HepG2 (cell line): ENCODE data around the gene DPYD. TPM values are rescaled to one million over a fixed set of nuclear protein-coding genes. Genes with fewer than 3 reads are reported as not detected.

Experiments used
- ATAC-seq: fragments of 200-7000 bp; cut with Tn5 transposase; 3 replicates; pipeline ENCODE4 v1.9.1; 2020; ENCODE audit warnings: mild to moderate bottlenecking, moderate library complexity
- BruUV-seq: library from RNA; stranded (reverse); fragments of 400-500 nt; replicated peaks from 2 replicates; lab custom pipeline; 2021; lab: Mats Ljungman, UMichigan
- CTCF ChIA-PET: fragments of 300-600 bp; formaldehyde crosslinking; extraction: SDS; loops from one replicate; lab custom pipeline; 2021; ENCODE audit warnings: low total read pairs, inconsistent platforms, low intra/inter-chr PET ratio; lab: Yijun Ruan, JAX
- POLR2A ChIA-PET: fragments of 350-600 bp; sonication (Branson Sonifier 250); formaldehyde crosslinking; loops from one replicate; lab custom pipeline; 2020; ENCODE audit warnings: antibody characterized with exemption, inconsistent platforms; lab: Yijun Ruan, JAX
- DNase-seq: peaks from one replicate; pipeline ENCODE4 v3.0.0-alpha.2; 2015; ENCODE audit warnings: low spot score
- FAIRE-seq: peaks from 3 replicates; lab custom pipeline; 2011; peaks lifted over from hg19 to GRCh38; lab: Jason Lieb, UNC
- H2AFZ ChIP-seq: one replicate; pipeline ENCODE4 v1.6.1; 2011; ENCODE audit warnings: low read length, inconsistent platforms
- H3K27ac ChIP-seq: fragments of 300-600 bp; 3 replicates; pipeline ENCODE4 v1.8.0; 2011; ENCODE audit warnings: mixed run types, mild to moderate bottlenecking, mixed read lengths, low read length, inconsistent platforms; ENCODE audit not compliant: insufficient read depth; ENCODE audit errors: extremely low read length
- H3K27me3 ChIP-seq, 2 experiments: fragments of 200-600 bp in 1 of 2; 2 replicates in 1 of 2; 3 replicates in 1 of 2; pipeline versions ENCODE4 v1.6.0 to v1.8.0; 2011; ENCODE audit warnings: low read length in 2 of 2, mild to moderate bottlenecking in 2 of 2, moderate library complexity in 2 of 2, inconsistent platforms in 1 of 2; ENCODE audit not compliant: insufficient read depth in 2 of 2, control insufficient read depth in 1 of 2
- H3K36me3 ChIP-seq, 2 experiments: fragments of 200-600 bp in 1 of 2; replicated peaks in 1 of 2; 2 replicates in 1 of 2; 3 replicates in 1 of 2; pipeline versions ENCODE4 v1.5.1 to v1.8.0; 2011; ENCODE audit warnings: low read length in 2 of 2, inconsistent platforms in 1 of 2; ENCODE audit not compliant: insufficient read depth in 2 of 2, control insufficient read depth in 1 of 2
- H3K4me1 ChIP-seq: 2 replicates; pipeline ENCODE4 v1.5.1; 2012; ENCODE audit warnings: low read length, inconsistent platforms; ENCODE audit not compliant: insufficient read depth
- H3K4me2 ChIP-seq: 2 replicates; pipeline ENCODE4 v1.6.0; 2011; ENCODE audit warnings: low read depth, low read length, inconsistent platforms
- H3K4me3 ChIP-seq, 3 experiments: fragments of 200-600 bp in 1 of 3; sonication (generic), shearing (Covaris generic) in 1 of 3; replicated peaks in 1 of 3; 2 replicates each; pipeline ENCODE4 v1.5.1; 2011 to 2016; ENCODE audit warnings: low read length in 3 of 3, inconsistent platforms in 2 of 3, low read depth in 2 of 3, mild to moderate bottlenecking in 2 of 3, control low read depth in 1 of 3, mixed read lengths in 1 of 3; ENCODE audit not compliant: insufficient read depth in 1 of 3
- H3K79me2 ChIP-seq: one replicate; pipeline ENCODE4 v1.6.1; 2011; ENCODE audit warnings: low read length, inconsistent platforms; ENCODE audit not compliant: insufficient read depth
- H3K9ac ChIP-seq: 2 replicates; pipeline ENCODE4 v1.6.0; 2011; ENCODE audit warnings: mild to moderate bottlenecking, low read depth, low read length, inconsistent platforms; ENCODE audit not compliant: insufficient read depth
- H3K9me3 ChIP-seq: 2 replicates; pipeline ENCODE4 v1.5.1; 2012; ENCODE audit warnings: mild to moderate bottlenecking, low read length
- H4K20me1 ChIP-seq: 2 replicates; pipeline ENCODE4 v1.6.0; 2011; ENCODE audit warnings: inconsistent platforms, mild to moderate bottlenecking, low read length, moderate library complexity; ENCODE audit not compliant: insufficient read depth
- HMG20B ChIP-seq: conservative IDR thresholded peaks from 2 replicates; pipeline ENCODE4 v1.6.1; 2016; ENCODE audit warnings: missing genetic modification reagents, missing compliant biosample characterization
- HNRNPLL ChIP-seq: fragments of 200-400 bp; formaldehyde crosslinking; IDR thresholded peaks from 2 replicates; pipeline ENCODE4 v1.6.1; 2017; ENCODE audit warnings: mild to moderate bottlenecking, low read depth, low read length; ENCODE audit not compliant: poor library complexity, severe bottlenecking
- NFIB ChIP-seq: sonication (generic); formaldehyde crosslinking; IDR thresholded peaks from 2 replicates; pipeline ENCODE4 v1.9.0; 2021; ENCODE audit warnings: missing genetic modification reagents, mild to moderate bottlenecking, borderline replicate concordance
- SYNCRIP ChIP-seq: fragments of 200-400 bp; formaldehyde crosslinking; IDR thresholded peaks from 2 replicates; pipeline ENCODE4 v1.6.1; 2018; ENCODE audit warnings: mild to moderate bottlenecking, low read depth, low read length; ENCODE audit not compliant: insufficient read depth
- ZSCAN22 ChIP-seq: sonication (generic); formaldehyde crosslinking; IDR thresholded peaks from 2 replicates; pipeline ENCODE4 v1.4.0; 2020; ENCODE audit warnings: mild to moderate bottlenecking, missing genetic modification reagents
- WGBS: methylation state at CpG from one replicate; pipeline ENCODE4 v1.1.6; 2017; ENCODE audit warnings: low lambda C conversion rate; 5-methylcytosine and 5-hydroxymethylcytosine counted together
- in situ Hi-C: cut with HindIII; loops from 2 replicates; pipeline ENCODE4 v1.10.0; 2017; ENCODE audit warnings: low pct_unique_long_range_greater_than_20kb; ENCODE audit not compliant: extremely low pct_ligation_motif_present
- intact Hi-C: fragments of 100-400 bp; cut with micrococcal nuclease; formaldehyde crosslinking; loops from one replicate; pipeline ENCODE4 v1.10.0; 2022; ENCODE audit not compliant: unreplicated experiment
- polyA plus RNA-seq, 8 experiments: library from polyadenylated mRNA; depleted of rRNA in 3 of 8; stranded (reverse) in 7 of 8; unstranded in 1 of 8; fragments of >200 nt; fragmentation: Illumina TruSeq in 4 of 8; extraction: Trizol in 4 of 8; gene quantifications; 2 replicates each; pipeline versions ENCODE4 v1.2.1 to v1.2.3, GENCODE V29; 2011 to 2016; ENCODE audit warnings: low read depth in 4 of 8, missing spikeins in 1 of 8, mixed read lengths in 1 of 8; ENCODE audit not compliant: insufficient read depth in 1 of 8
- total RNA-seq, 5 experiments: library from RNA; depleted of rRNA; stranded (reverse); fragments of >200 nt; fragmentation: Illumina TruSeq; extraction: Trizol; gene quantifications; 2 replicates each; pipeline ENCODE4 v1.2.3, GENCODE V29; 2016; ENCODE audit warnings: low read depth in 1 of 5
- TF ChIP-seq, protein P1 (sequence below): sonication (generic); formaldehyde crosslinking; IDR thresholded peaks from 2 replicates; pipeline ENCODE4 v1.9.0; 2021; ENCODE audit warnings: missing genetic modification reagents, borderline replicate concordance
- TF ChIP-seq, protein P2 (sequence below): sonication (generic); formaldehyde crosslinking; IDR thresholded peaks from 2 replicates; pipeline ENCODE4 v1.5.1; 2020; ENCODE audit warnings: mild to moderate bottlenecking, missing genetic modification reagents
- TF ChIP-seq, protein P3 (sequence below): sonication (generic); formaldehyde crosslinking; IDR thresholded peaks from 2 replicates; pipeline ENCODE4 v1.8.1; 2023; ENCODE audit warnings: mild to moderate bottlenecking, missing genetic modification reagents
- TF ChIP-seq, protein P4 (sequence below): sonication (generic); formaldehyde crosslinking; IDR thresholded peaks from 2 replicates; pipeline ENCODE4 v1.4.0; 2020; ENCODE audit warnings: mild to moderate bottlenecking, missing genetic modification reagents, borderline replicate concordance

The DPYD gene
- total and polyA plus RNA-seq, 2 of the 13 experiments (the other 11 are each of a cell fraction or from before 2014, with no cell fraction given) = 1.3 to 3.4 TPM

DNA sequence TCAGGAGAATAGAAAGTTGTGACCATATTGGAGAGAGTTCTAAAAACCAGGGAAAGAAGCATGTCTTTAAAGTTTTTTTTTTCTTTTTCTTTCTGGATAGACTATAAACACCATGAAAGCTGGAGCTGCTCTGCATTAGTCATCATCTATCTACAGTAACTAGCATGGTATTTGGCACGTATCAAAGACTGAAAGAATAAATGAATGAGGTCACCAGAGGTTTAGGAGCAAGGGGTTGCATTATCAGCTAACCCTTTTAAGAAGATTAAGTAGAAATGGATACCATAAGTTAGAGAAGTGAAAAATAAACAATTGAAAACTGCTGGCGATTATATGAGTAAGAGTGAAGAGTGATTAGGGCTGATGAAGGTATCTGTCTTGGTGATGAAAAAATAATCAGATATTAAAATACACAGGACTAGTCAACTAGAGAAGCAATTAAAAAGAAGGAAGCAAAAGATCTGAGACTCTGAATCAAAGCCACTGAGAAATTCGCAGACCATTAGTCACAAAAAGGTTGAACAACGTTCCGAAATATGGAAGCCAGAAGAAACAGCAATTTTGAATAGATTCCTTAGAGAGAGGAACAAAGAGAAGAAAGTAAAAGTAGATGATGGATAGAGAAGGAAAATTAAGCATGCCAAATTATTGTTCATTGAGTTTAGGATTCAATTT, 536.4 kb downstream of the DPYD start:
- WGBS = 72% methylated on average over 5 of the region's 5 CpGs
- H3K4me3 ChIP-seq = no peak overlapping the region
- TF ChIP-seq HMG20B (CRISPR knock-in tag) (no peak), HNRNPLL (no peak), NFIB (CRISPR knock-in tag) (no peak), SYNCRIP (no peak), ZSCAN22 (CRISPR knock-in tag) (no peak)
- TF ChIP-seq, protein P1, sequence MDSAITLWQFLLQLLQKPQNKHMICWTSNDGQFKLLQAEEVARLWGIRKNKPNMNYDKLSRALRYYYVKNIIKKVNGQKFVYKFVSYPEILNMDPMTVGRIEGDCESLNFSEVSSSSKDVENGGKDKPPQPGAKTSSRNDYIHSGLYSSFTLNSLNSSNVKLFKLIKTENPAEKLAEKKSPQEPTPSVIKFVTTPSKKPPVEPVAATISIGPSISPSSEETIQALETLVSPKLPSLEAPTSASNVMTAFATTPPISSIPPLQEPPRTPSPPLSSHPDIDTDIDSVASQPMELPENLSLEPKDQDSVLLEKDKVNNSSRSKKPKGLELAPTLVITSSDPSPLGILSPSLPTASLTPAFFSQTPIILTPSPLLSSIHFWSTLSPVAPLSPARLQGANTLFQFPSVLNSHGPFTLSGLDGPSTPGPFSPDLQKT = no peak
- TF ChIP-seq, protein P2, sequence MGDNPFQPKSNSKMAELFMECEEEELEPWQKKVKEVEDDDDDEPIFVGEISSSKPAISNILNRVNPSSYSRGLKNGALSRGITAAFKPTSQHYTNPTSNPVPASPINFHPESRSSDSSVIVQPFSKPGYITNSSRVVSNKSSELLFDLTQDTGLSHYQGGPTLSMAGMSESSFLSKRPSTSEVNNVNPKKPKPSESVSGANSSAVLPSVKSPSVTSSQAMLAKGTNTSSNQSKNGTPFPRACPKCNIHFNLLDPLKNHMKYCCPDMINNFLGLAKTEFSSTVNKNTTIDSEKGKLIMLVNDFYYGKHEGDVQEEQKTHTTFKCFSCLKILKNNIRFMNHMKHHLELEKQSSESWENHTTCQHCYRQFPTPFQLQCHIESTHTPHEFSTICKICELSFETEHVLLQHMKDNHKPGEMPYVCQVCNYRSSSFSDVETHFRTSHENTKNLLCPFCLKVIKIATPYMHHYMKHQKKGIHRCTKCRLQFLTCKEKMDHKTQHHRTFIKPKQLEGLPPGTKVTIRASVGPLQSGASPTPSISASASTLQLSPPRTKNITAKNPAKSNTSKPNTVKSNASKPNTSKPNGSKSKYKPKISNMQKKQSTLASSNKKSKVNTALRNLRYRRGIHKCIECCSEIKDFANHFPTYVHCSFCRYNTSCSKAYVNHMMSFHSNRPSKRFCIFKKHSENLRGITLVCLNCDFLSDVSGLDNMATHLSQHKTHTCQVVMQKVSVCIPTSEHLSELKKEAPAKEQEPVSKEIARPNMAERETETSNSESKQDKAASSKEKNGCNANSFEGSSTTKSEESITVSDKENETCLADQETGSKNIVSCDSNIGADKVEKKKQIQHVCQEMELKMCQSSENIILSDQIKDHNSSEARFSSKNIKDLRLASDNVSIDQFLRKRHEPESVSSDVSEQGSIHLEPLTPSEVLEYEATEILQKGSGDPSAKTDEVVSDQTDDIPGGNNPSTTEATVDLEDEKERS (CRISPR knock-in tag) = no peak
- TF ChIP-seq, protein P3, sequence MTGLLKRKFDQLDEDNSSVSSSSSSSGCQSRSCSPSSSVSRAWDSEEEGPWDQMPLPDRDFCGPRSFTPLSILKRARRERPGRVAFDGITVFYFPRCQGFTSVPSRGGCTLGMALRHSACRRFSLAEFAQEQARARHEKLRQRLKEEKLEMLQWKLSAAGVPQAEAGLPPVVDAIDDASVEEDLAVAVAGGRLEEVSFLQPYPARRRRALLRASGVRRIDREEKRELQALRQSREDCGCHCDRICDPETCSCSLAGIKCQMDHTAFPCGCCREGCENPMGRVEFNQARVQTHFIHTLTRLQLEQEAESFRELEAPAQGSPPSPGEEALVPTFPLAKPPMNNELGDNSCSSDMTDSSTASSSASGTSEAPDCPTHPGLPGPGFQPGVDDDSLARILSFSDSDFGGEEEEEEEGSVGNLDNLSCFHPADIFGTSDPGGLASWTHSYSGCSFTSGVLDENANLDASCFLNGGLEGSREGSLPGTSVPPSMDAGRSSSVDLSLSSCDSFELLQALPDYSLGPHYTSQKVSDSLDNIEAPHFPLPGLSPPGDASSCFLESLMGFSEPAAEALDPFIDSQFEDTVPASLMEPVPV (CRISPR knock-in tag) = no peak
- TF ChIP-seq, protein P4, sequence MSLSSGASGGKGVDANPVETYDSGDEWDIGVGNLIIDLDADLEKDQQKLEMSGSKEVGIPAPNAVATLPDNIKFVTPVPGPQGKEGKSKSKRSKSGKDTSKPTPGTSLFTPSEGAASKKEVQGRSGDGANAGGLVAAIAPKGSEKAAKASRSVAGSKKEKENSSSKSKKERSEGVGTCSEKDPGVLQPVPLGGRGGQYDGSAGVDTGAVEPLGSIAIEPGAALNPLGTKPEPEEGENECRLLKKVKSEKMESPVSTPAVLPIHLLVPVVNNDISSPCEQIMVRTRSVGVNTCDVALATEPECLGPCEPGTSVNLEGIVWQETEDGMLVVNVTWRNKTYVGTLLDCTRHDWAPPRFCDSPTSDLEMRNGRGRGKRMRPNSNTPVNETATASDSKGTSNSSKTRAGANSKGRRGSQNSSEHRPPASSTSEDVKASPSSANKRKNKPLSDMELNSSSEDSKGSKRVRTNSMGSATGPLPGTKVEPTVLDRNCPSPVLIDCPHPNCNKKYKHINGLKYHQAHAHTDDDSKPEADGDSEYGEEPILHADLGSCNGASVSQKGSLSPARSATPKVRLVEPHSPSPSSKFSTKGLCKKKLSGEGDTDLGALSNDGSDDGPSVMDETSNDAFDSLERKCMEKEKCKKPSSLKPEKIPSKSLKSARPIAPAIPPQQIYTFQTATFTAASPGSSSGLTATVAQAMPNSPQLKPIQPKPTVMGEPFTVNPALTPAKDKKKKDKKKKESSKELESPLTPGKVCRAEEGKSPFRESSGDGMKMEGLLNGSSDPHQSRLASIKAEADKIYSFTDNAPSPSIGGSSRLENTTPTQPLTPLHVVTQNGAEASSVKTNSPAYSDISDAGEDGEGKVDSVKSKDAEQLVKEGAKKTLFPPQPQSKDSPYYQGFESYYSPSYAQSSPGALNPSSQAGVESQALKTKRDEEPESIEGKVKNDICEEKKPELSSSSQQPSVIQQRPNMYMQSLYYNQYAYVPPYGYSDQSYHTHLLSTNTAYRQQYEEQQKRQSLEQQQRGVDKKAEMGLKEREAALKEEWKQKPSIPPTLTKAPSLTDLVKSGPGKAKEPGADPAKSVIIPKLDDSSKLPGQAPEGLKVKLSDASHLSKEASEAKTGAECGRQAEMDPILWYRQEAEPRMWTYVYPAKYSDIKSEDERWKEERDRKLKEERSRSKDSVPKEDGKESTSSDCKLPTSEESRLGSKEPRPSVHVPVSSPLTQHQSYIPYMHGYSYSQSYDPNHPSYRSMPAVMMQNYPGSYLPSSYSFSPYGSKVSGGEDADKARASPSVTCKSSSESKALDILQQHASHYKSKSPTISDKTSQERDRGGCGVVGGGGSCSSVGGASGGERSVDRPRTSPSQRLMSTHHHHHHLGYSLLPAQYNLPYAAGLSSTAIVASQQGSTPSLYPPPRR = no peak

More for the DNA sequence above, 536.4 kb downstream of the DPYD start:
- H2AFZ ChIP-seq = no peak overlapping the region
- no TSS peak for BruUV-seq
- H3K4me2 ChIP-seq = no peak overlapping the region
- no peak for DNase-seq
- H3K9me3 ChIP-seq = peaks cover 43% of the 10 kb centered on the region
- no peaks in the 10 kb centered on the region for H3K79me2 ChIP-seq
- intact Hi-C loops (no loop called here), in situ Hi-C loops (no loop called here)
- FAIRE-seq = no peak
- ChIA-PET POLR2A (no interaction called here), CTCF (no interaction called here)
- H3K27ac ChIP-seq = no peak overlapping the region
- no peaks in the 10 kb centered on the region for H3K36me3 ChIP-seq
- no peaks in the 10 kb centered on the region for H3K4me1 ChIP-seq
- no peak overlapping the region for H3K9ac ChIP-seq
- ATAC-seq = no peak
- H4K20me1 ChIP-seq = no peaks in the 10 kb centered on the region
- H3K27me3 ChIP-seq = no peaks in the 10 kb centered on the region
